Thyroid gland (tissue), 4 donors: ENCODE results near the gene EVC.

Experiments
- CTCF ChIP-seq, 6 experiments: fragments of 200-600 bp in 3 of 6; fragments of 450-650 bp in 3 of 6; sonication (generic) in 3 of 6; IDR thresholded peaks; one replicate each; pipeline ENCODE4 v1.5.1; 2016 to 2019; ENCODE audit warnings: antibody characterized with exemption in 6 of 6, mild to moderate bottlenecking in 2 of 6, inconsistent platforms in 1 of 6, moderate library complexity in 1 of 6
- POLR2A ChIP-seq, 2 donors: fragments of 450-650 bp; IDR thresholded peaks; one replicate each; pipeline ENCODE4 v1.6.1; 2017; ENCODE audit warnings: antibody characterized with exemption in 2 of 2, mild to moderate bottlenecking in 2 of 2, moderate library complexity in 1 of 2

- TF ChIP-seq CTCF (IDR thresholded peaks at IDR 0.05) (no peak), POLR2A (IDR thresholded peaks at IDR 0.05) (no peak)
Measured at GRCh38 chr4:5797866-5798265, 86.9 kb downstream of the EVC start.
